SK-N-SH (cell line): ENCODE results near the gene MAPRE2.

Experiments used
- GABPA ChIP-seq: IDR thresholded peaks from 2 replicates; pipeline ENCODE4 v1.4.0; 2012; ENCODE audit warnings: low read depth, mild to moderate bottlenecking
- GATA2 ChIP-seq: sonication (generic); formaldehyde crosslinking; IDR thresholded peaks from 2 replicates; pipeline ENCODE4 v1.5.0; 2020; ENCODE audit warnings: mild to moderate bottlenecking, missing genetic modification reagents
- TAF1 ChIP-seq: IDR thresholded peaks from 2 replicates; pipeline ENCODE4 v1.6.1; 2012; ENCODE audit warnings: low read depth, mild to moderate bottlenecking, low read length, moderate library complexity, borderline replicate concordance
- TF ChIP-seq, protein P1 (sequence below): IDR thresholded peaks from 2 replicates; pipeline ENCODE4 v1.4.0; 2012; ENCODE audit warnings: low read depth, borderline replicate concordance
- TF ChIP-seq, protein P2 (sequence below): IDR thresholded peaks from 2 replicates; pipeline ENCODE4 v1.6.1; 2012; ENCODE audit warnings: mild to moderate bottlenecking, low read depth, low read length, moderate library complexity
- TF ChIP-seq, protein P3 (sequence below): fragments of 150-350 bp; IDR thresholded peaks from 2 replicates; pipeline ENCODE4 v1.6.1; 2017; ENCODE audit warnings: antibody characterized with exemption, low read length, low read depth, borderline replicate concordance
- TF ChIP-seq, protein P4 (sequence below): fragments of 200-600 bp; sonication (generic); IDR thresholded peaks from 2 replicates; pipeline ENCODE4 v1.6.1; 2017; ENCODE audit warnings: antibody characterized with exemption, mild to moderate bottlenecking, moderate library complexity

DNA sequence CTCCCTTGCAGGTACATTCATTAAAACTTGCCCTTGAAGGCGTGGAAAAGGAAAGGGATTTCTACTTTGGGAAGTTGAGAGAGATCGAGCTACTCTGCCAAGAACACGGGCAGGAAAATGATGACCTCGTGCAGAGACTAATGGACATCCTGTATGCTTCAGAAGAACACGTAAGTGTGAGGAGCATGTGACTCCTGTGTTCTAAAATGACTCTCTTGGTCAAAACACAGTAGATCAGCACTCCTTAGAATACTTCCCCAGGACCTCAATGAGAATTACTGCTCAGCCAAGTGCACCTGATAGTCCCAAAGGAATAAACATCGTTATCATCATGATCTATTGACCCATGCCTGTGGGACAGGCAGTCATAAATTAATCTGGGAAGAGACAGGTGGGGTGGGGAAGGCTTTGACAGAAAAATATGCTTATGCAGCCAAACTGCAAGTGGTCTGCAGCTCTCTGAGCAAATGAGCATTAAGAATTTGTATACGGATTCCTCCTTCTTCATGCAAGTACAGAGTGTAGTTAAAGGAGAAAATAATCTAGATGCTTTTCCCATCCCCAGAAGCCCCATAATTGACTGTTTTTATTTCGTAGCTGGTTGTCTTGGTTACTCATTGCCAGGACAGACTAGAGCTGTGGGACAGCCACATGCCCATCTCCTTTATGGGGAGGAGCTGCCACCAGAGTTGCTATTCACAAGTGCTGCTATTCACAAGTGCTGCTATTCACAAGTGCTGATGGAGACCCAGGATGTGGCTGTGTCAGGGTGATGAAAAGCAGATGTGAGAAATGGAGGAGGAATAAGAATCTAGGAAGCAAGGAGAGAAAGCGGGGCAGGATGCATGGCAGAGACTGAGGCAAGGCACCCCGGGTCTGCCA is 91.0 kb downstream of the MAPRE2 start:
- TF ChIP-seq, protein P1, sequence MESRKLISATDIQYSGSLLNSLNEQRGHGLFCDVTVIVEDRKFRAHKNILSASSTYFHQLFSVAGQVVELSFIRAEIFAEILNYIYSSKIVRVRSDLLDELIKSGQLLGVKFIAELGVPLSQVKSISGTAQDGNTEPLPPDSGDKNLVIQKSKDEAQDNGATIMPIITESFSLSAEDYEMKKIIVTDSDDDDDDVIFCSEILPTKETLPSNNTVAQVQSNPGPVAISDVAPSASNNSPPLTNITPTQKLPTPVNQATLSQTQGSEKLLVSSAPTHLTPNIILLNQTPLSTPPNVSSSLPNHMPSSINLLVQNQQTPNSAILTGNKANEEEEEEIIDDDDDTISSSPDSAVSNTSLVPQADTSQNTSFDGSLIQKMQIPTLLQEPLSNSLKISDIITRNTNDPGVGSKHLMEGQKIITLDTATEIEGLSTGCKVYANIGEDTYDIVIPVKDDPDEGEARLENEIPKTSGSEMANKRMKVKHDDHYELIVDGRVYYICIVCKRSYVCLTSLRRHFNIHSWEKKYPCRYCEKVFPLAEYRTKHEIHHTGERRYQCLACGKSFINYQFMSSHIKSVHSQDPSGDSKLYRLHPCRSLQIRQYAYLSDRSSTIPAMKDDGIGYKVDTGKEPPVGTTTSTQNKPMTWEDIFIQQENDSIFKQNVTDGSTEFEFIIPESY: no peak
- no peak for TF ChIP-seq GABPA
- TF ChIP-seq, protein P2, sequence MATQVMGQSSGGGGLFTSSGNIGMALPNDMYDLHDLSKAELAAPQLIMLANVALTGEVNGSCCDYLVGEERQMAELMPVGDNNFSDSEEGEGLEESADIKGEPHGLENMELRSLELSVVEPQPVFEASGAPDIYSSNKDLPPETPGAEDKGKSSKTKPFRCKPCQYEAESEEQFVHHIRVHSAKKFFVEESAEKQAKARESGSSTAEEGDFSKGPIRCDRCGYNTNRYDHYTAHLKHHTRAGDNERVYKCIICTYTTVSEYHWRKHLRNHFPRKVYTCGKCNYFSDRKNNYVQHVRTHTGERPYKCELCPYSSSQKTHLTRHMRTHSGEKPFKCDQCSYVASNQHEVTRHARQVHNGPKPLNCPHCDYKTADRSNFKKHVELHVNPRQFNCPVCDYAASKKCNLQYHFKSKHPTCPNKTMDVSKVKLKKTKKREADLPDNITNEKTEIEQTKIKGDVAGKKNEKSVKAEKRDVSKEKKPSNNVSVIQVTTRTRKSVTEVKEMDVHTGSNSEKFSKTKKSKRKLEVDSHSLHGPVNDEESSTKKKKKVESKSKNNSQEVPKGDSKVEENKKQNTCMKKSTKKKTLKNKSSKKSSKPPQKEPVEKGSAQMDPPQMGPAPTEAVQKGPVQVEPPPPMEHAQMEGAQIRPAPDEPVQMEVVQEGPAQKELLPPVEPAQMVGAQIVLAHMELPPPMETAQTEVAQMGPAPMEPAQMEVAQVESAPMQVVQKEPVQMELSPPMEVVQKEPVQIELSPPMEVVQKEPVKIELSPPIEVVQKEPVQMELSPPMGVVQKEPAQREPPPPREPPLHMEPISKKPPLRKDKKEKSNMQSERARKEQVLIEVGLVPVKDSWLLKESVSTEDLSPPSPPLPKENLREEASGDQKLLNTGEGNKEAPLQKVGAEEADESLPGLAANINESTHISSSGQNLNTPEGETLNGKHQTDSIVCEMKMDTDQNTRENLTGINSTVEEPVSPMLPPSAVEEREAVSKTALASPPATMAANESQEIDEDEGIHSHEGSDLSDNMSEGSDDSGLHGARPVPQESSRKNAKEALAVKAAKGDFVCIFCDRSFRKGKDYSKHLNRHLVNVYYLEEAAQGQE: no peak
- TF ChIP-seq, protein P3, sequence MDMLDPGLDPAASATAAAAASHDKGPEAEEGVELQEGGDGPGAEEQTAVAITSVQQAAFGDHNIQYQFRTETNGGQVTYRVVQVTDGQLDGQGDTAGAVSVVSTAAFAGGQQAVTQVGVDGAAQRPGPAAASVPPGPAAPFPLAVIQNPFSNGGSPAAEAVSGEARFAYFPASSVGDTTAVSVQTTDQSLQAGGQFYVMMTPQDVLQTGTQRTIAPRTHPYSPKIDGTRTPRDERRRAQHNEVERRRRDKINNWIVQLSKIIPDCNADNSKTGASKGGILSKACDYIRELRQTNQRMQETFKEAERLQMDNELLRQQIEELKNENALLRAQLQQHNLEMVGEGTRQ: no peak
- no peak for TF ChIP-seq TAF1
- TF ChIP-seq, protein P4, sequence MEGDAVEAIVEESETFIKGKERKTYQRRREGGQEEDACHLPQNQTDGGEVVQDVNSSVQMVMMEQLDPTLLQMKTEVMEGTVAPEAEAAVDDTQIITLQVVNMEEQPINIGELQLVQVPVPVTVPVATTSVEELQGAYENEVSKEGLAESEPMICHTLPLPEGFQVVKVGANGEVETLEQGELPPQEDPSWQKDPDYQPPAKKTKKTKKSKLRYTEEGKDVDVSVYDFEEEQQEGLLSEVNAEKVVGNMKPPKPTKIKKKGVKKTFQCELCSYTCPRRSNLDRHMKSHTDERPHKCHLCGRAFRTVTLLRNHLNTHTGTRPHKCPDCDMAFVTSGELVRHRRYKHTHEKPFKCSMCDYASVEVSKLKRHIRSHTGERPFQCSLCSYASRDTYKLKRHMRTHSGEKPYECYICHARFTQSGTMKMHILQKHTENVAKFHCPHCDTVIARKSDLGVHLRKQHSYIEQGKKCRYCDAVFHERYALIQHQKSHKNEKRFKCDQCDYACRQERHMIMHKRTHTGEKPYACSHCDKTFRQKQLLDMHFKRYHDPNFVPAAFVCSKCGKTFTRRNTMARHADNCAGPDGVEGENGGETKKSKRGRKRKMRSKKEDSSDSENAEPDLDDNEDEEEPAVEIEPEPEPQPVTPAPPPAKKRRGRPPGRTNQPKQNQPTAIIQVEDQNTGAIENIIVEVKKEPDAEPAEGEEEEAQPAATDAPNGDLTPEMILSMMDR: no peak
- TF ChIP-seq GATA2: no peak
